DND-41 (cell line): ENCODE results near the gene PLEKHH1.

Experiments used
- EZH2 ChIP-seq: IDR thresholded peaks from 3 replicates; pipeline ENCODE4 v1.6.1; 2012; ENCODE audit warnings: borderline replicate concordance, low read depth, mild to moderate bottlenecking, moderate library complexity, low read length, inconsistent platforms; ENCODE audit not compliant: severe bottlenecking
- TF ChIP-seq, protein P1 (sequence below): IDR thresholded peaks from 2 replicates; pipeline ENCODE4 v1.5.1; 2012; ENCODE audit warnings: borderline replicate concordance, low read length, moderate library complexity, mild to moderate bottlenecking; ENCODE audit not compliant: poor library complexity, severe bottlenecking; ENCODE audit errors: extremely low read depth

DNA sequence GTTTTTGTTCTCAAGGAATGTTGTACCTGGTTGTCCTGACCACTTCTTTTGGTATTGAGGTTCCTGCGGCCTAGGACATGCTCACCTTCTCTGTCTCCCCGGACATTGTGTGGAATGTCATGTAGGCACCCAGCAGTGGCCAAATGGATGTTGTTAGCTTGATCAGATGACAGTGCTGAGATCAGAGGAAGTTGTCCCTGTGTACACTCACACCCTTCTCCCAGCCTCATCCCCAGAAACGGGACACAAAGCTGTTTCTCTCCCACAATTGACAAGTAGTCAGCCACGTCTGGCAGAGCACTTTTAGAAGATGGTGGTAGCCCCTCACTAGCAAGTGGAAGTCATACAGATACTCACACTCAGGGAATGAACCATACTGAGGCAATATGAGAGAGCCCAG, 3.0 kb downstream of the PLEKHH1 start:
- TF ChIP-seq, protein P1, sequence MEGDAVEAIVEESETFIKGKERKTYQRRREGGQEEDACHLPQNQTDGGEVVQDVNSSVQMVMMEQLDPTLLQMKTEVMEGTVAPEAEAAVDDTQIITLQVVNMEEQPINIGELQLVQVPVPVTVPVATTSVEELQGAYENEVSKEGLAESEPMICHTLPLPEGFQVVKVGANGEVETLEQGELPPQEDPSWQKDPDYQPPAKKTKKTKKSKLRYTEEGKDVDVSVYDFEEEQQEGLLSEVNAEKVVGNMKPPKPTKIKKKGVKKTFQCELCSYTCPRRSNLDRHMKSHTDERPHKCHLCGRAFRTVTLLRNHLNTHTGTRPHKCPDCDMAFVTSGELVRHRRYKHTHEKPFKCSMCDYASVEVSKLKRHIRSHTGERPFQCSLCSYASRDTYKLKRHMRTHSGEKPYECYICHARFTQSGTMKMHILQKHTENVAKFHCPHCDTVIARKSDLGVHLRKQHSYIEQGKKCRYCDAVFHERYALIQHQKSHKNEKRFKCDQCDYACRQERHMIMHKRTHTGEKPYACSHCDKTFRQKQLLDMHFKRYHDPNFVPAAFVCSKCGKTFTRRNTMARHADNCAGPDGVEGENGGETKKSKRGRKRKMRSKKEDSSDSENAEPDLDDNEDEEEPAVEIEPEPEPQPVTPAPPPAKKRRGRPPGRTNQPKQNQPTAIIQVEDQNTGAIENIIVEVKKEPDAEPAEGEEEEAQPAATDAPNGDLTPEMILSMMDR = no peak
- no peak for TF ChIP-seq EZH2
